Fibroblast of lung (primary cell): ENCODE data around the gene C3AR1. TPM values are rescaled to one million over a fixed set of nuclear protein-coding genes. Genes with fewer than 3 reads are reported as not detected.

Source experiments
- DNase-seq, 2 donors: peaks; one replicate each; pipeline versions ENCODE4 v3.0.0 to v3.0.0-alpha.2; 2010; ENCODE audit warnings: low read depth in 2 of 2
- H2AFZ ChIP-seq: 2 replicates; pipeline ENCODE4 v1.5.1; 2012; ENCODE audit warnings: low read length, control low read depth, inconsistent platforms
- H3K27ac ChIP-seq: 2 replicates; pipeline ENCODE4 v1.5.1; 2011; ENCODE audit warnings: low read length, control low read depth; ENCODE audit not compliant: insufficient read depth
- H3K27me3 ChIP-seq: 2 replicates; pipeline ENCODE4 v1.5.1; 2011; ENCODE audit warnings: mild to moderate bottlenecking, low read length; ENCODE audit not compliant: control insufficient read depth, insufficient read depth
- H3K36me3 ChIP-seq: 2 replicates; pipeline ENCODE4 v1.5.1; 2011; ENCODE audit warnings: low read length; ENCODE audit not compliant: control insufficient read depth, insufficient read depth
- H3K4me1 ChIP-seq: 2 replicates; pipeline ENCODE4 v1.5.1; 2011; ENCODE audit warnings: low read length; ENCODE audit not compliant: control insufficient read depth, insufficient read depth; ENCODE audit errors: extremely low read depth
- H3K4me2 ChIP-seq: 2 replicates; pipeline ENCODE4 v1.5.1; 2011; ENCODE audit warnings: low read length, control low read depth; ENCODE audit not compliant: insufficient read depth; ENCODE audit errors: extremely low read depth
- H3K4me3 ChIP-seq, 4 experiments: fragments of 200-600 bp in 1 of 4; sonication (generic) in 1 of 4; replicated peaks in 1 of 4; 2 replicates each; pipeline ENCODE4 v1.5.1; 2011 to 2016; ENCODE audit warnings: low read length in 4 of 4, low read depth in 3 of 4, mild to moderate bottlenecking in 3 of 4, control low read depth in 2 of 4, inconsistent platforms in 1 of 4, mixed read lengths in 1 of 4; ENCODE audit not compliant: insufficient read depth in 1 of 4; ENCODE audit errors: control extremely low read depth in 1 of 4
- H3K79me2 ChIP-seq: 2 replicates; pipeline ENCODE4 v1.5.1; 2012; ENCODE audit warnings: mild to moderate bottlenecking, low read length, inconsistent platforms; ENCODE audit not compliant: control insufficient read depth, insufficient read depth
- H3K9ac ChIP-seq: 2 replicates; pipeline ENCODE4 v1.5.1; 2011; ENCODE audit warnings: mild to moderate bottlenecking, low read length, control low read depth; ENCODE audit not compliant: insufficient read depth
- H3K9me3 ChIP-seq: 2 replicates; pipeline ENCODE4 v1.5.1; 2012; ENCODE audit warnings: low read depth, low read length; ENCODE audit not compliant: control insufficient read depth, insufficient read depth
- H4K20me1 ChIP-seq: 2 replicates; pipeline ENCODE4 v1.5.1; 2011; ENCODE audit warnings: low read length; ENCODE audit not compliant: control insufficient read depth, insufficient read depth; ENCODE audit errors: extremely low read depth
- CTCF ChIP-seq, 2 donors: IDR thresholded peaks in 1 of 2; conservative IDR thresholded peaks in 1 of 2; 1 replicate in 1 of 2; 2 replicates in 1 of 2; pipeline ENCODE4 v1.5.1; 2011 to 2012; ENCODE audit warnings: low read length in 2 of 2, control low read depth in 1 of 2, inconsistent platforms in 1 of 2, low read depth in 1 of 2, mild to moderate bottlenecking in 1 of 2
- EZH2 ChIP-seq: IDR thresholded peaks from 2 replicates; pipeline ENCODE4 v1.5.1; 2012; ENCODE audit warnings: low read length, control low read depth, mild to moderate bottlenecking; ENCODE audit errors: missing control alignments
- polyA plus RNA-seq, 2 donors: library from polyadenylated mRNA; depleted of rRNA in 1 of 2; stranded (reverse) in 1 of 2; unstranded in 1 of 2; fragments of >200 nt; gene quantifications; 2 replicates each; pipeline ENCODE4 v1.2.1, GENCODE V29; 2011 to 2012; ENCODE audit warnings: missing spikeins in 1 of 2
- total RNA-seq: library from RNA; depleted of rRNA; stranded (reverse); fragments of >200 nt; gene quantifications from 2 replicates; pipeline ENCODE4 v1.2.1, GENCODE V29; 2014

Gene C3AR1
- total and polyA plus RNA-seq, 2 donors (not counting 1 experiment from before 2014, with no cell fraction given), result 0.17 to 0.37 TPM

- Histone ChIP-seq H3K4me1 (no peaks in the 10 kb centered on the region), H3K4me2 (peak overlapping the region; percentile 85), H3K4me3 (peak overlapping the region; percentile 37 to 95 (median 72)), H3K9me3 (no peaks in the 10 kb centered on the region), H4K20me1 (no peaks in the 10 kb centered on the region), H3K9ac (peak overlapping the region; percentile 51), H3K27me3 (no peaks in the 10 kb centered on the region), H3K79me2 (peaks cover 48% of the 10 kb centered on the region), H3K27ac (peak overlapping the region; percentile 76), H3K36me3 (no peaks in the 10 kb centered on the region), H2AFZ (no peak overlapping the region)
- DNase-seq, result no peak
- no peak for TF ChIP-seq CTCF (conservative IDR thresholded peaks at IDR 0.05 in 1 of 2, IDR thresholded peaks at IDR 0.05 in 1 of 2; ENCODE audit: low read depth in 1 of 2, low read length in 2 of 2)
Measured at GRCh38 chr12:8082808-8083100, 16.6 kb upstream of the C3AR1 start.

- Histone ChIP-seq H3K4me2 (peak overlapping the region; percentile 85), H3K27ac (peak overlapping the region; percentile 76), H4K20me1 (no peaks in the 10 kb centered on the region), H2AFZ (peak overlapping the region; percentile 90), H3K79me2 (peaks cover 40% of the 10 kb centered on the region), H3K9me3 (no peaks in the 10 kb centered on the region), H3K4me3 (peak overlapping the region; percentile 37 to 95 (median 72)), H3K27me3 (no peaks in the 10 kb centered on the region), H3K4me1 (no peaks in the 10 kb centered on the region), H3K9ac (peak overlapping the region; percentile 51), H3K36me3 (no peaks in the 10 kb centered on the region)
- DNase-seq, result no peak
- TF ChIP-seq EZH2, result no peak
- no peak for TF ChIP-seq CTCF (conservative IDR thresholded peaks at IDR 0.05 in 1 of 2, IDR thresholded peaks at IDR 0.05 in 1 of 2; ENCODE audit: low read depth in 1 of 2, low read length in 2 of 2)
Measured at GRCh38 chr12:8081251-8081920, 15.2 kb upstream of the C3AR1 start.

- no peak overlapping the region for H3K27ac ChIP-seq
Measured at GRCh38 chr12:8080120-8080519, 14.0 kb upstream of the C3AR1 start.

More at GRCh38 chr12:8080120-8080519, 14.0 kb upstream of the C3AR1 start:
- no peak overlapping the region for H3K9ac ChIP-seq
- H3K4me1 ChIP-seq, result no peaks in the 10 kb centered on the region
- no peaks in the 10 kb centered on the region for H3K36me3 ChIP-seq
- H4K20me1 ChIP-seq, result no peaks in the 10 kb centered on the region
- H3K27me3 ChIP-seq, result no peaks in the 10 kb centered on the region
- peaks cover 29% of the 10 kb centered on the region for H3K79me2 ChIP-seq
- H3K4me3 ChIP-seq, result no peak overlapping the region
- TF ChIP-seq CTCF (conservative IDR thresholded peaks at IDR 0.05 in 1 of 2, IDR thresholded peaks at IDR 0.05 in 1 of 2; ENCODE audit: low read depth in 1 of 2, low read length in 2 of 2), result no peak
- no peak for TF ChIP-seq EZH2
- H3K4me2 ChIP-seq, result no peak overlapping the region
- H3K9me3 ChIP-seq, result no peaks in the 10 kb centered on the region
- no peak for DNase-seq
- no peak overlapping the region for H2AFZ ChIP-seq
